ENCODE measurements around the gene CHRM2. TPM values are rescaled to one million over a fixed set of nuclear protein-coding genes. Genes with fewer than 3 reads are reported as not detected.

CHRM2 gene
- total RNA-seq, 2 experiments from 2014 or later: not detected

- H3K4me3 Mint-ChIP-seq: no peak overlapping the region
- ChIA-PET CTCF (no interaction called here), POLR2A (no interaction called here)
- H3K4me1 ChIP-seq (ENCODE audit: insufficient read depth, low read length): no peaks in the 10 kb centered on the region
- H3K36me3 ChIP-seq (ENCODE audit: insufficient read depth, low read length): no peaks in the 10 kb centered on the region
- DNase-seq (no peak), ATAC-seq (ENCODE audit: poor library complexity) (no peak)
- H3K27me3 Mint-ChIP-seq: no peaks in the 10 kb centered on the region
- H3K4me3 ChIP-seq (ENCODE audit: low read length): no peak overlapping the region
- intact Hi-C loops (cut with DNase I, micrococcal nuclease): no loop called here
- no peaks in the 10 kb centered on the region for H3K36me3 Mint-ChIP-seq (ENCODE audit: low read depth)
- H3K27ac Mint-ChIP-seq: no peak overlapping the region
- H3K9me3 Mint-ChIP-seq: peaks cover 4% of the 10 kb centered on the region
- H3K9me3 ChIP-seq (ENCODE audit: control insufficient read depth in 1 of 2, insufficient read depth in 1 of 2, low read length in 2 of 2): no peaks in the 10 kb centered on the region
- no peak overlapping the region for H3K27ac ChIP-seq (ENCODE audit: low read depth in 1 of 2, low read length in 2 of 2)
- no peaks in the 10 kb centered on the region for H3K27me3 ChIP-seq (ENCODE audit: control insufficient read depth in 1 of 2, insufficient read depth in 2 of 2, low read length in 2 of 2)
- no peaks in the 10 kb centered on the region for H3K4me1 Mint-ChIP-seq (ENCODE audit: low read depth)
- no peak for TF ChIP-seq CTCF (IDR thresholded peaks at IDR 0.05)
Measured at GRCh38 chr7:137032436-137032835, 164.0 kb downstream of the CHRM2 start.

GRCh38 chr7:137036768-137037167 lies 168.3 kb downstream of the CHRM2 start:
- intact Hi-C loops (cut with DNase I, micrococcal nuclease): no loop called here
- no peak for ATAC-seq (ENCODE audit: poor library complexity)

DNA sequence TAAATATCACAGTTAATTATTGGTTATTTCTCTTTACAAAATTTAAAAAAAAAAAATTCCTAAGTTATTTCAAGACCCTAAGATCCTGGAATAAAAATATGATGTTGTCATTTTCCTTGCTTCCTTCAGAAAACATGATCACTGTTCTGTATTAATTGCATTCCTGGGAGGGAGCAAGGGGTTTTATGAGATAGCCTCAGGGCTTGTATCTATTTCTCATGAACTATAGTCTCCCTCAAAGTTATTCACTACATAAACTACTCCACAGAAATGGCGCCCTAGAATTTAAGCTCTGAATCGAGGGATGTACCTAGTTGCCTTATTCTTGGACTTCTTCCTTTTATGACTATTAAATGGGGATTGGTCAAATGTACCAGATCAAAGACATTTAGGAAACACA lies 170.3 kb downstream of the CHRM2 start:
- no peaks in the 10 kb centered on the region for H3K9me3 ChIP-seq (ENCODE audit: control insufficient read depth in 1 of 2, insufficient read depth in 1 of 2, low read length in 2 of 2)

More at GRCh38 chr7:137036768-137037167, 168.3 kb downstream of the CHRM2 start:
- Mint-ChIP-seq H3K4me3 (no peak overlapping the region), H3K4me1 (ENCODE audit: low read depth) (no peaks in the 10 kb centered on the region), H3K36me3 (ENCODE audit: low read depth) (no peaks in the 10 kb centered on the region), H3K27ac (no peak overlapping the region), H3K27me3 (no peaks in the 10 kb centered on the region), H3K9me3 (peaks cover 6% of the 10 kb centered on the region)
- no peak overlapping the region for H3K27ac ChIP-seq (ENCODE audit: low read depth in 1 of 2, low read length in 2 of 2)
- POLR2A ChIA-PET: no interaction called here
- H3K4me3 ChIP-seq (ENCODE audit: low read length): no peak overlapping the region
- DNase-seq: no peak
- no peaks in the 10 kb centered on the region for H3K4me1 ChIP-seq (ENCODE audit: insufficient read depth, low read length)
- TF ChIP-seq CTCF (IDR thresholded peaks at IDR 0.05): no peak
- no peaks in the 10 kb centered on the region for H3K27me3 ChIP-seq (ENCODE audit: control insufficient read depth in 1 of 2, insufficient read depth in 2 of 2, low read length in 2 of 2)
- CTCF ChIA-PET: no interaction called here
- H3K9me3 ChIP-seq (ENCODE audit: control insufficient read depth in 1 of 2, insufficient read depth in 1 of 2, low read length in 2 of 2): no peaks in the 10 kb centered on the region
- H3K36me3 ChIP-seq (ENCODE audit: insufficient read depth, low read length): no peaks in the 10 kb centered on the region

More for the DNA sequence above, 170.3 kb downstream of the CHRM2 start:
- ATAC-seq (ENCODE audit: poor library complexity): no peak
- Mint-ChIP-seq H3K4me1 (ENCODE audit: low read depth) (no peaks in the 10 kb centered on the region), H3K27ac (no peak overlapping the region), H3K9me3 (peaks cover 11% of the 10 kb centered on the region), H3K4me3 (no peak overlapping the region), H3K27me3 (no peaks in the 10 kb centered on the region), H3K36me3 (ENCODE audit: low read depth) (no peaks in the 10 kb centered on the region)
- H3K36me3 ChIP-seq (ENCODE audit: insufficient read depth, low read length): no peaks in the 10 kb centered on the region
- intact Hi-C loops (cut with DNase I, micrococcal nuclease): no loop called here
- CTCF ChIA-PET: no interaction called here
- H3K27me3 ChIP-seq (ENCODE audit: control insufficient read depth in 1 of 2, insufficient read depth in 2 of 2, low read length in 2 of 2): no peaks in the 10 kb centered on the region
- no peak overlapping the region for H3K4me3 ChIP-seq (ENCODE audit: low read length)
- POLR2A ChIA-PET: no interaction called here
- no peaks in the 10 kb centered on the region for H3K4me1 ChIP-seq (ENCODE audit: insufficient read depth, low read length)
- TF ChIP-seq CTCF (IDR thresholded peaks at IDR 0.05): no peak
- no peak for DNase-seq
- no peak overlapping the region for H3K27ac ChIP-seq (ENCODE audit: low read depth in 1 of 2, low read length in 2 of 2)
